MCF 10A (cell line): ENCODE results near the gene UBL7. TPM values are rescaled to one million over a fixed set of nuclear protein-coding genes. Genes with fewer than 3 reads are reported as not detected.

Experiments
- BruUV-seq: library from RNA; stranded (reverse); fragments of 400-500 nt; replicated peaks from 2 replicates; lab custom pipeline; 2021; lab: Mats Ljungman, UMichigan
- CTCF ChIA-PET: fragments of 300-600 bp; sonication (Branson Sonifier 250); formaldehyde crosslinking; extraction: SDS; loops from one replicate; lab custom pipeline; 2021; ENCODE audit warnings: antibody characterized with exemption, inconsistent platforms; lab: Yijun Ruan, JAX
- POLR2A ChIA-PET: fragments of 300-600, 350-650 bp; sonication (Branson Sonifier 250); formaldehyde crosslinking; extraction: SDS; loops from one replicate; lab custom pipeline; 2020; ENCODE audit warnings: antibody characterized with exemption, inconsistent platforms; lab: Yijun Ruan, JAX
- DNase-seq: peaks from one replicate; pipeline ENCODE4 v3.0.0-alpha.2; 2018; ENCODE audit not compliant: unreplicated experiment
- H3K27ac Mint-ChIP-seq: one replicate; pipeline ENCODE4 v1.8.0; 2022; ENCODE audit warnings: mild to moderate bottlenecking, low read depth, mixed read lengths; ENCODE audit not compliant: unreplicated experiment
- H3K27me3 Mint-ChIP-seq: one replicate; pipeline ENCODE4 v1.8.0; 2022; ENCODE audit warnings: mixed read lengths; ENCODE audit not compliant: insufficient read depth, unreplicated experiment
- H3K36me3 Mint-ChIP-seq: one replicate; pipeline ENCODE4 v1.8.0; 2022; ENCODE audit warnings: mild to moderate bottlenecking, moderate library complexity, mixed read lengths; ENCODE audit not compliant: insufficient read depth, unreplicated experiment
- H3K4me1 Mint-ChIP-seq: one replicate; pipeline ENCODE4 v1.8.0; 2022; ENCODE audit warnings: mixed read lengths; ENCODE audit not compliant: insufficient read depth, unreplicated experiment
- H3K4me3 Mint-ChIP-seq: one replicate; pipeline ENCODE4 v1.8.0; 2022; ENCODE audit warnings: mild to moderate bottlenecking, moderate library complexity, mixed read lengths; ENCODE audit not compliant: unreplicated experiment
- H3K9me3 Mint-ChIP-seq: one replicate; pipeline ENCODE4 v1.8.0; 2022; ENCODE audit warnings: mixed read lengths; ENCODE audit not compliant: unreplicated experiment
- intact Hi-C: fragments of 100-400 bp; cut with micrococcal nuclease; formaldehyde crosslinking; loops from 2 replicates; pipeline ENCODE4 v1.14.1; 2022
- total RNA-seq: library from RNA; stranded (reverse); gene quantifications from 2 replicates; pipeline ENCODE4 v1.2.3, GENCODE V29; 2022
- TF ChIP-seq, protein P1 (sequence below): fragments of 200-600 bp; IDR thresholded peaks from one replicate; pipeline ENCODE4 v1.8.0; 2022; ENCODE audit warnings: antibody characterized with exemption, mild to moderate bottlenecking; ENCODE audit not compliant: unreplicated experiment

UBL7 gene
- total RNA-seq, 1 experiment from 2014 or later = 56.4 TPM

DNA sequence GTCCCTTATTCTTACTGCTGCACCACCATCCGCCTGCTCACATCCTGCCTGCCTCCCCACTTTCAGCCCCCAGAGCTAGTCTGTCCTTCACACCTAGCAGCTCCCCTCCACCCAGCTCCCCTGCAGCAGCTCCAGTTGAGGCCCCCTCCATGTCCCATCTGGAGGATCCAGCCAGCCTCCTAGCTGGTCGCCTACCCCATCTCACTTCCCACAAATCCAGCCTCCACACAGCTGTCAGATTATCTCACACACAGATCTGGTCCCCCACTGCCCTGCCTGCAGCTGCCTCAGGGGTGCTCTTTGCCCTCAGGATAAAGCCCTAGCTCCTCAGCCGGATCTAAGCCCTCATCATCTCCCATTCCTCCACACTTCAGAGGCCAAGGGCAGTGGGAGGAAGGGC, 18.4 kb downstream of the UBL7 start:
- ChIA-PET POLR2A (interaction anchor here (2.1 kb wide), 1 partner anchor 18 kb away, joined by 8 read pairs; the partner anchor contains the start of gene UBL7), CTCF (interaction anchor here (0.5 to 10.9 kb wide), 7 partner anchors 13 to 174 kb away, joined by 3 to 112 read pairs (median 3); partner anchors contain the start of gene UBL7)
- Mint-ChIP-seq H3K4me3 (no peak overlapping the region), H3K27ac (no peak overlapping the region), H3K36me3 (peaks cover 11% of the 10 kb centered on the region), H3K27me3 (no peaks in the 10 kb centered on the region), H3K4me1 (no peaks in the 10 kb centered on the region), H3K9me3 (no peaks in the 10 kb centered on the region)
- no peak for DNase-seq
- BruUV-seq = no TSS peak
- intact Hi-C loops = no loop called here
- TF ChIP-seq, protein P1, sequence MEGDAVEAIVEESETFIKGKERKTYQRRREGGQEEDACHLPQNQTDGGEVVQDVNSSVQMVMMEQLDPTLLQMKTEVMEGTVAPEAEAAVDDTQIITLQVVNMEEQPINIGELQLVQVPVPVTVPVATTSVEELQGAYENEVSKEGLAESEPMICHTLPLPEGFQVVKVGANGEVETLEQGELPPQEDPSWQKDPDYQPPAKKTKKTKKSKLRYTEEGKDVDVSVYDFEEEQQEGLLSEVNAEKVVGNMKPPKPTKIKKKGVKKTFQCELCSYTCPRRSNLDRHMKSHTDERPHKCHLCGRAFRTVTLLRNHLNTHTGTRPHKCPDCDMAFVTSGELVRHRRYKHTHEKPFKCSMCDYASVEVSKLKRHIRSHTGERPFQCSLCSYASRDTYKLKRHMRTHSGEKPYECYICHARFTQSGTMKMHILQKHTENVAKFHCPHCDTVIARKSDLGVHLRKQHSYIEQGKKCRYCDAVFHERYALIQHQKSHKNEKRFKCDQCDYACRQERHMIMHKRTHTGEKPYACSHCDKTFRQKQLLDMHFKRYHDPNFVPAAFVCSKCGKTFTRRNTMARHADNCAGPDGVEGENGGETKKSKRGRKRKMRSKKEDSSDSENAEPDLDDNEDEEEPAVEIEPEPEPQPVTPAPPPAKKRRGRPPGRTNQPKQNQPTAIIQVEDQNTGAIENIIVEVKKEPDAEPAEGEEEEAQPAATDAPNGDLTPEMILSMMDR = no peak

GRCh38 chr15:74442063-74442462, 18.9 kb downstream of the UBL7 start:
- TF ChIP-seq, protein P1 = no peak
- intact Hi-C loops = no loop called here
- H3K36me3 Mint-ChIP-seq = peaks cover 6% of the 10 kb centered on the region
- ChIA-PET CTCF (interaction anchor here (0.5 to 10.9 kb wide), 4 partner anchors 13 to 57 kb away, joined by 3 to 112 read pairs (median 4); no protein-coding TSS in a partner anchor), POLR2A (interaction anchor here (2.1 kb wide), 1 partner anchor 19 kb away, joined by 8 read pairs; the partner anchor contains the start of gene UBL7)
- H3K27ac Mint-ChIP-seq = no peak overlapping the region
- no peak overlapping the region for H3K4me3 Mint-ChIP-seq
- DNase-seq = no peak
- no peaks in the 10 kb centered on the region for H3K27me3 Mint-ChIP-seq
- no peaks in the 10 kb centered on the region for H3K9me3 Mint-ChIP-seq
- BruUV-seq = no TSS peak
- no peaks in the 10 kb centered on the region for H3K4me1 Mint-ChIP-seq

- H3K27me3 Mint-ChIP-seq = no peaks in the 10 kb centered on the region
- BruUV-seq = no TSS peak
- no peak overlapping the region for H3K4me3 Mint-ChIP-seq
- H3K36me3 Mint-ChIP-seq = peaks cover under 1% of the 10 kb centered on the region
- DNase-seq = no peak
- no peaks in the 10 kb centered on the region for H3K9me3 Mint-ChIP-seq
- intact Hi-C loops = no loop called here
- H3K4me1 Mint-ChIP-seq = no peaks in the 10 kb centered on the region
- POLR2A ChIA-PET = interaction anchor here (0.6 kb wide), 1 partner anchor 45 kb away, joined by 3 read pairs; no protein-coding TSS in a partner anchor
- TF ChIP-seq, protein P1 = no peak
- CTCF ChIA-PET = interaction anchor here (0.6 to 10.9 kb wide), 5 partner anchors 12 to 67 kb away, joined by 3 to 112 read pairs (median 4); no protein-coding TSS in a partner anchor
- no peak overlapping the region for H3K27ac Mint-ChIP-seq
These were observed 19.6 kb downstream of the UBL7 start for GRCh38 chr15:74441248-74441941.

DNA sequence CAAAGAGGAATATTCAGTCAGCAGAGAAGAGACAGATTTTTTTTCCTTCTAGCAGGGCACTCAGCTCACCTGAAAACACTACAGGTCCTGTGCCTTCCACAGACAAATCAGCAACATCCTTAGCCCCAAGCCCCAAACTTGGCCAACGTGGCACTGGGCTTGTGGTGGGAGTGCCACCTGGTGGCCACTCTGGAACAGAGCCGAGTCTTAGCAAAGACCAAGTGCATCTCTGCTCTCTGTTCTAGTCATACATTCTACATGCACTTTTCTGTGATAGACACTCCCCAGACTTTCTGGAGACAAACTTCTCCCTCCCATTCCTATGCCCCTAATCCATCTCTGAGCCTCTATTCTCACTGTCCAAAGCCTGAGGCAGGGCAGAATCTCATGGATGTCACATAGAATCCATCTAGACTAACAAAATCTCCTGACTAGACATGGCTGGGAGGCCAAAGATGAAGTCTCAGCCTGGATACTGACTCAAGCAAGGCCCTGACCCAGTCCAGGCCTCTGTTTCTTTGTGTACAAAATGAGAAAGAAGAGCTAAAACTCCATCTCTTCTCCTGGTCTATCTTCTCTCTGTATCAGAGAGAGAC, 22.1 kb downstream of the UBL7 start:
- TF ChIP-seq, protein P1 = peak; percentile 86

More for the DNA sequence above, 22.1 kb downstream of the UBL7 start:
- no peak overlapping the region for H3K27ac Mint-ChIP-seq
- no peaks in the 10 kb centered on the region for H3K9me3 Mint-ChIP-seq
- no peak overlapping the region for H3K4me3 Mint-ChIP-seq
- intact Hi-C loops = loop anchor here (1.0 to 2.0 kb wide), 3 partner anchors 50 to 64 kb away; no protein-coding TSS in a partner anchor
- ChIA-PET POLR2A (interaction anchor here (1.3 kb wide), 1 partner anchor 65 kb away, joined by 6 read pairs; no protein-coding TSS in a partner anchor), CTCF (interaction anchor here (0.5 to 10.9 kb wide), 34 partner anchors 10 to 811 kb away, joined by 3 to 112 read pairs (median 4); partner anchors contain the start of gene UBL7)
- H3K36me3 Mint-ChIP-seq = no peaks in the 10 kb centered on the region
- no TSS peak for BruUV-seq
- no peaks in the 10 kb centered on the region for H3K27me3 Mint-ChIP-seq
- no peaks in the 10 kb centered on the region for H3K4me1 Mint-ChIP-seq
- peak; percentile 77 for DNase-seq
